HG02884 (cell line): ENCODE results near the gene GRIK5.
"Not testable (repeated sequence)": the region's sequence is repeated elsewhere in the genome, so short reads cannot be mapped to it uniquely, and the experiment has no call there.

Source experiments
- ATAC-seq: cut with Tn5 transposase; IDR thresholded peaks from one replicate; pipeline ENCODE4 v1.9.1; 2021; ENCODE audit warnings: mild to moderate bottlenecking, moderate library complexity; ENCODE audit not compliant: unreplicated experiment

The GRIK5 gene

DNA sequence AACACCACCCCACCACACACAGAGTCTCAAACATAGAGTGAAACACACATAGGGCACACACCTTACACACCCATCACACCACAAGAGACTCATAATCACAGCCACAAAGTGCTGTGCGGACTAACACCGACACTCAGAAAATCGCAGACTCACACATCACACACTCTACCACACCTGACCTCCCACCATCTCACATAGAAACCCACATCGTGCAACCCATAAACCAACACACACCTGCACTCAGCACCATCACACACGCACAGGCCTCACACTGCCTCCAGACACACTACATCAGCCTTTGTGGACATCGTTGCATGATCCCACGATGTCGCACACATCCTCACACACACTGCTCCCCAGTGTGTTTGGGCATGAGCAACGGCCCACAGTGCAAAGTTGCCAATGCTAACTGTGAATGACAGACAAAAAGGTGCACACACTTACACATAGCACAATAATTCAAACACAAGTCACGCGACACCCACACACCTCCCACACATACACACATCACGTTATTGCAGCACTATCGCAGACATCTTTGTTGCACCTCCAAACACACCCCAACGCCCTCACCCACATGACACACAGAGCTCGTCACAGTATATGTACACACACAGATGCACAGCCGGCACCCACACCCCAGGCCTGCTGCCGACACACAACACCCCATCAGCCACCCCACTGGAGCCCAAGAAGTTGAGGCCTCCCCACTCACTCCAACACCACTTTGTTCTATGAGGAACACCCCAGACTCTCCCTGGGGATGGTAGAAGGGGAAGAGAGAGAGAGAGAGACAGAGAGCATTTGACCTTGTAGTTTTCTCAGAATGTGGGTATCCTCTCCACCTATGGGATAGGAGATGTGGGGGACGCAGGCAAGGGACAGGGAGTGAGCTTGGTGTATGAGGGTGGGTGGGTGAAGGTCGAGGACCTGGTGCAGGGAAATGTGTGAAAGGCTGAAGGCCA, 74.7 kb downstream of the GRIK5 start:
- no peak for ATAC-seq

- no peak for ATAC-seq
Observed at GRCh38 chr19:41994521-41994971, 75.5 kb downstream of the GRIK5 start.

DNA sequence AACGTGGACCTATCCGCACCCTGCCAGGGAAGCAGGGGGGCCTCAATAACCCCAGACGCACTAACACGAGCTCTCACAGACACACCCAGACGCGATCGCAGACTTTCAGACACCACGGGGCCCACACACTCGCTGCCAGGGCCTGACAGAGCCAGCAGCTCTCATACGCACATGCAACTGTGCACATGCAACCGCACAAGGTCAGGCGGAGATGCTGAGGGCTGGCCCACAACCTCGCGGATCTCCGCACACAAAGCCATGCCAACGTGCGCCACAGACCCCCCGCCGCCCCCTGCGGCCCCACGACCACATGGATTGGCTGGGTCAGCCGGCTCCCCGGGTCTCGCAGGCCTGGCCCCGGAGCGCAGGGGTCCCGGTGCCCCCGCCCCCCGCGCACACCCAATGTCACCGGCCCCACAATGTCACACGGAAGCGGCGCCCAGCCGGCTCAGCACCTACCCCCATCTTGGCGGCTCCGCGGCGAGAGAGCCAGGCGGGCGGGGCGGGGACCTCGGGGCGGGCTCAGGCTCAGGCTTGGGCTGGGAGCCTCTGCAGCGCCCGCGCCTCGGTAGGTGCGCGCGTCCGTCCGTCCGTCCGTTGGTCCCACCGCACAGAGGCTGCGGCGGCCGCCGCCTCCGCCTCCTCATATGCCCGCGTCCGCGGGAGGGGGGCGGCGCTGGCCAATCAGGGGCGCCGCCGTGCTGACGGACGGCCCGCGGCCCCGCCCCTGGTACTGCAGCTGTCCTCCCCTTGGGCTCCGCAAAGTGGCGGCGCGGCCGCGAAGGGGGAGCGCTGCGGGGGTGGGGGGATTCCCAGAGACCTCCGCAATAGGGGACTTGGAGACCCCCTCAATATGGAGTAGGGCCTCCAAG, 76.2 kb downstream of the GRIK5 start, which contains the start of gene ATP1A3:
Gene ATP1A3 (minus strand): TSS at position 619 of the 872 bp plus-strand sequence. CDS start 154 bp downstream, at position 465.
- no peak for ATAC-seq

- not testable (repeated sequence) for ATAC-seq
Observed at GRCh38 chr19:41991925-41992569, 78.0 kb downstream of the GRIK5 start.

DNA sequence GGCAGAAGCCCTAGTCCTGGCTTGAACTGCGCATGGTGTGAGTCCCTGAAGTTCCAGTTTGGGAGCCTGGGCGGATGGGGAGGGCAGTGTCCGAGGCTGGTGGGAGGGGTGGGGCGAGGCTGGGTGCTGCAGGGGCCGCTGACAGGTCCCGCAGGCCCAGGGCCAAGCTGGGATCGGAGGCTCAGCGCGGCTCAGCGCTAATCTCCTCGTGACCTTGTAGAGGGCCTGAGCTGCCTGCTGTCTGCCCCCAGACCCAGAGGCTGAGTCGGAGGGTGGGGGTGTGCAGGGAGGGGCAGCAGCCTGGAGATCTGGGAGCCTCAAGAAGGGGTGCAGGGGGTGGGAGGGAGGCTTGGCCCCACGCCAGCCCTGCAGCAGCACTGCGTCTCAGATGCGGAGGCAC, 79.0 kb downstream of the GRIK5 start:
- ATAC-seq = no peak

- ATAC-seq = no peak
Observed at GRCh38 chr19:41990615-41991014, 79.4 kb downstream of the GRIK5 start.

- ATAC-seq = no peak
Observed at GRCh38 chr19:41990028-41990427, 80.0 kb downstream of the GRIK5 start.

GRCh38 chr19:41988947-41989346, 81.1 kb downstream of the GRIK5 start:
- no peak for ATAC-seq

GRCh38 chr19:41987141-41987860, 82.7 kb downstream of the GRIK5 start:
- ATAC-seq = no peak

- ATAC-seq = no peak
Observed at GRCh38 chr19:41984961-41985360, 85.0 kb downstream of the GRIK5 start.

DNA sequence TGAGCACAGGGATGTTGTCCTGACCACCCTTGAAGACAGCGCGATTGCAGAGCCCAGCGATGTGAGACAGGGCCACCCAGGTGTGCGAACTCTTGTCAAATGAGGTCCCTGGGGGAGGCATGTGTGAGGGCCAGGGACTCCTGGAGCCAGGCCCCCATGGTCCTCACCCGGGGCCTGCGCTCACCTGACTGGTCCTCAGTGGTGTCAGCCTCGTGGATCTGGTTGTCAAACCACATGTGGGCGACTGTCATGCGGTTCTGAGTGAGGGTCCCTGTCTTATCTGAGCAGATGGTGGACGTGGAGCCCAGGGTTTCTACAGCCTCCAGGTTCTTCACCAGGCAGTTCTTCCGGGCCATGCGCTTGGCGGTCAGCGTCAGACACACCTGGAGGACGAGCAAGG, 88.3 kb downstream of the GRIK5 start:
- no peak for ATAC-seq

- no peak for ATAC-seq
Observed at GRCh38 chr19:41978470-41978869, 91.5 kb downstream of the GRIK5 start.

- no peak for ATAC-seq
Observed at GRCh38 chr19:41977916-41978315, 92.1 kb downstream of the GRIK5 start.

GRCh38 chr19:41974652-41975051, 95.4 kb downstream of the GRIK5 start:
- ATAC-seq = no peak

- ATAC-seq = no peak
Observed at GRCh38 chr19:41971363-41971762, 98.6 kb downstream of the GRIK5 start.

DNA sequence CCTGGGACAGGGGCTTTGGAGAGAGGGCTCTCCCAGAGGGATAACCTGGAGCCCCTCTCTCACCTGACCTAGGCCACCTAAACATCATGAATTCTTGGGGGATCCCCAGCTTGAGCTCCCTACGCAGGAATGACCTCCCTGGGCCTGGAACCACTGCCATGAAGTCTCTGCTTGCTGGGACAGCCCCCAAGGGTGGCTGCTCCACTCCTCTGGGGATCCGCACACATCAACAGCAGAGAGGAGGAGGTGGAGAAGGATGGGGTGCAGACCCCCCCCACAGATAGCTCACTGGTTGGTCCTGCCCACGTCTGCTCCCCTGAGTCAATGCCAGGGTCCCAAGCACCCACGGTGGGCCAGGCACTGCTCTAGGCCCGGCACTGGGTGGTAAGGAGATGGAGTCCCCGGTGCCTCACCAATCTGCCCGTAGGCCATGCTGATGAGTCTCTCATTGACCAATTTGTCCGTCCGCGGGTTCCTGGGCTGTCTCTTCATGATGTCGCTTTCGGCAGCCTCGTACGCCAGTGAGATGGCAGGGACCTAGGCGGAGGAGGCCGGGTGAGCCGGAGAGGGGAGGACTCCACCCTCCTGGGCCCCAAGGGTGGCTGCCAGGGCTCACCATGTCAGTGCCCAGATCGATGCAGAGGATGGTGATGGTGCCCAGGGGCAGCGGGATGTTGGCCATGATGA, 100.1 kb downstream of the GRIK5 start:
- no peak for ATAC-seq

DNA sequence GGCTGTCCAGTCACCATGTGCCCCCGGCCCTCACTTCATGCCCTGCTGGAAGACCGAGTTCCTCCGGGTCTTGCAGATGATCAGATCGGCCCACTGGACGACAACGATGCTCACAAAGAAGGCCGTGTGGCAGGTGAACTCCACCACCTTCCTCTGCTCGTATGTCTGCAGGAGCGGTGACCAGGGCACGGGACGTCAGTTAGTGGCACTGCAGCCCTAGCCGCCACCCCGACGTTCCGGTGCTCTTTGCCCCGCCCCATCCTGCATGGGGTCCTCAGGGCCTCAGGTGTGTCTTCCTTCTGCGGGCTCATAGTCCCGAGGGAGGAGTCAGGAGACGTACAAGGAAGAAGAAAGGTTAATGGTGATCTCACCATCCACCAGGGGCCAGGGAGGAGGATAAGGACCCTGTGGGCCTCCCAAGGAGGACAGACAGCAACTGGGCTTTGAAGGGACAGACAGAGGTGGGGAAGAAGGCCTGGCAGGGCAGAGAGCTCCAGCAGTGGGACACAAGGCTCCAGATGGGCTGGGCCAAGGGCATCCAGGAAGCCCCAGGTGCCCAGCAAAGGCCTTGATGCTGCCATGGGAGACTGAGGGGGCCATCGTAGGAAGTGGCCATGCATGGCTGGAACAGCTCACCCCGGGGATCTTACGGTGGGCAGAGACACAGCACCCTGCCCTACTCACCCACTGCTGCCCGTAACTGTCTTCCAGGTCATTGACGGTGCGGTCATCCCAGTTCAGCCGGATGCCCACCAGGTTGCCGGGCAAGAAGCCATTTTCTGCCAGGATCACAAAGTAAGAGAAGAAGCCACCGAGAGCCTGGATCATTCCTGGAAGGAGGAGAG, 101.0 kb downstream of the GRIK5 start:
- no peak for ATAC-seq

DNA sequence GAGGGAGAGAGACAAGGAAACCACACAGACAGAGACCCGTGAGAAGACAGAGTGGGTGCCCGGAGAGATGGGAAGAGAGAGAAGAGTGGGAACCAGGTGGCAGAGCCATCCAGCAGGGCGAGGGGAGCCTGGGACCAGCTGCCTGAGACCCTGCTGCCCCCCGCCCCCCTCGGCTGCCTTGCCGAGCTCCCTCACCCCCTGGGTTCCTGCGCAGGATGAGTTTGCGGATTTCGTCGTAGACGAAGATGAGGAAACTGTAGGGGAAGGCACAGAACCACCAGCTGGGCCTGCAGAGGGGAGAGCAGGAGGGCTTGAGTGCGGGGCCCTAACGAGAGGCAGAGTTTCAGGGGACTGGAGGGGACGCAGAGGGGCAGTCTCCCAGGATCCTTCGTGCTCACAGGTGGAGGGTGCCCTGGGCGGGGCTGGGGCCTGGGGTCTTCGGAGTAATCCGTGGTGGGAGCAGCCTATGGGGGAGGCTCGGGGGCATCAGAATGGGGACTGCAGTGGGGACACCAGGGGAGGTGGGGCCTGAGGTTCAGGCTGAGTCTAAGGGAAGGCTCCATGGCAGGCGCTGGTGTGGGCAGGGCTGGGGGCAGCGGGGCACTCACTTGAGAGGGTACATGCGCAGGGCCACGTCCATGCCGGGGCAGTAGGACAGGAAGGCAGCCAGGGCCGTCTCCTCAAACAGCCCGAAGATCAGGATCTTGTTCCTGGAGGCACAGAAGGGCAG, 102.8 kb downstream of the GRIK5 start:
- ATAC-seq = no peak
